HCT116 (cell line): ENCODE results near the gene IFT122. TPM values are rescaled to one million over a fixed set of nuclear protein-coding genes. Genes with fewer than 3 reads are reported as not detected.
A peak's percentile ranks its signal among the peaks of the same experiment; 100 is the strongest.
"Not testable (repeated sequence)": the region's sequence is repeated elsewhere in the genome, so short reads cannot be mapped to it uniquely, and the experiment has no call there.

Experiments used
- ATAC-seq: fragments of 200-7000 bp; cut with Tn5 transposase; 2 replicates; pipeline ENCODE4 v1.9.1; 2020; ENCODE audit warnings: mild to moderate bottlenecking, moderate library complexity
- BruUV-seq: library from RNA; stranded (reverse); fragments of 400-500 nt; replicated peaks from 2 replicates; lab custom pipeline; 2021; lab: Mats Ljungman, UMichigan
- CTCF ChIA-PET: fragments of 300-600 bp; sonication (Branson Sonifier 250); formaldehyde crosslinking; loops from one replicate; lab custom pipeline; 2021; ENCODE audit warnings: antibody characterized with exemption; lab: Charles Lee
- POLR2A ChIA-PET: fragments of 300-600, 350-600 bp; sonication (Branson Sonifier 250); formaldehyde crosslinking; loops from one replicate; lab custom pipeline; 2021; ENCODE audit warnings: antibody characterized with exemption; lab: Charles Lee
- RAD21 ChIA-PET, 2 experiments: fragments of 300-600 bp; sonication (Branson Sonifier 250); formaldehyde crosslinking; loops; one replicate each; lab custom pipeline; 2023; ENCODE audit warnings: low total read pairs in 2 of 2; ENCODE audit not compliant: uncharacterized antibody in 2 of 2, unreplicated experiment in 2 of 2, low non-redundant PET in 1 of 2; lab: Charles Lee
- DNase-seq: peaks from one replicate; pipeline ENCODE4 v3.0.0-alpha.2; 2010; ENCODE audit warnings: low read depth, low spot score
- H2AFZ ChIP-seq: fragments of 200-600 bp; shearing (Covaris generic), sonication (generic); 2 replicates; pipeline ENCODE4 v1.6.1; 2017; ENCODE audit warnings: low read depth, mixed run types, mixed read lengths, antibody characterized with exemption, low read length; ENCODE audit not compliant: poor library complexity, severe bottlenecking
- H3K27ac ChIP-seq: 2 replicates; pipeline ENCODE4 v1.5.1; 2012; ENCODE audit warnings: low read depth, low read length
- H3K27me3 ChIP-seq: fragments of 200-600 bp; sonication (generic); 2 replicates; pipeline ENCODE4 v1.6.1; 2016; ENCODE audit warnings: mixed run types, low read length, mixed read lengths; ENCODE audit not compliant: insufficient read depth
- H3K36me3 ChIP-seq, 2 experiments: fragments of 200-500 bp in 1 of 2; fragments of 200-600 bp in 1 of 2; sonication (Bioruptor generic) in 1 of 2; sonication (generic) in 1 of 2; 2 replicates each; pipeline versions ENCODE4 v1.5.1 to v1.6.1; 2014 to 2016; ENCODE audit warnings: low read length in 2 of 2, inconsistent platforms in 1 of 2, mixed read lengths in 1 of 2, mixed run types in 1 of 2; ENCODE audit not compliant: insufficient read depth in 2 of 2, control insufficient read depth in 1 of 2
- H3K4me1 ChIP-seq, 2 experiments: fragments of 200-600 bp in 1 of 2; sonication (generic) in 1 of 2; 2 replicates each; pipeline versions ENCODE4 v1.5.1 to v1.6.1; 2012 to 2017; ENCODE audit warnings: low read length in 2 of 2, inconsistent platforms in 1 of 2, mild to moderate bottlenecking in 1 of 2, mixed read lengths in 1 of 2, mixed run types in 1 of 2, moderate library complexity in 1 of 2; ENCODE audit not compliant: insufficient read depth in 2 of 2, control insufficient read depth in 1 of 2
- H3K4me2 ChIP-seq: fragments of 200-600 bp; sonication (generic); 2 replicates; pipeline ENCODE4 v1.6.1; 2017; ENCODE audit warnings: mixed run types, low read length, mixed read lengths
- H3K4me3 ChIP-seq, 2 experiments: fragments of 200-600 bp in 1 of 2; sonication (generic) in 1 of 2; replicated peaks in 1 of 2; 2 replicates each; pipeline ENCODE4 v1.5.1; 2011 to 2016; ENCODE audit warnings: low read length in 2 of 2, control low read depth in 1 of 2, low read depth in 1 of 2, mild to moderate bottlenecking in 1 of 2, mixed read lengths in 1 of 2, mixed run types in 1 of 2
- H3K79me2 ChIP-seq: fragments of 200-600 bp; sonication (generic); 2 replicates; pipeline ENCODE4 v1.6.1; 2017; ENCODE audit warnings: mild to moderate bottlenecking, mixed run types, low read length, moderate library complexity, mixed read lengths; ENCODE audit not compliant: insufficient read depth
- H3K9ac ChIP-seq: fragments of 200-600 bp; sonication (generic); 2 replicates; pipeline ENCODE4 v1.6.1; 2016; ENCODE audit warnings: low read length, mixed read lengths
- H3K9me2 ChIP-seq: fragments of 200-600 bp; sonication (generic), shearing (Covaris generic); 2 replicates; pipeline ENCODE4 v1.6.1; 2017; ENCODE audit warnings: mixed run types, mild to moderate bottlenecking, moderate library complexity; ENCODE audit not compliant: insufficient read depth
- H3K9me3 ChIP-seq, 2 experiments: fragments of 200-500 bp in 1 of 2; fragments of 200-600 bp in 1 of 2; sonication (Bioruptor generic) in 1 of 2; sonication (generic) in 1 of 2; 2 replicates each; pipeline ENCODE4 v1.6.1; 2014 to 2017; ENCODE audit warnings: low read length in 2 of 2, mixed read lengths in 2 of 2, inconsistent platforms in 1 of 2, low read depth in 1 of 2, mild to moderate bottlenecking in 1 of 2, mixed run types in 1 of 2, moderate library complexity in 1 of 2; ENCODE audit not compliant: control insufficient read depth in 1 of 2, insufficient read depth in 1 of 2
- H4K20me1 ChIP-seq: fragments of 200-600 bp; sonication (generic), shearing (Covaris generic); 2 replicates; pipeline ENCODE4 v1.6.1; 2017; ENCODE audit warnings: mixed run types, mild to moderate bottlenecking, moderate library complexity; ENCODE audit not compliant: insufficient read depth
- ELF1 ChIP-seq: IDR thresholded peaks from 2 replicates; pipeline ENCODE4 v1.6.1; 2012; ENCODE audit warnings: low read depth, borderline replicate concordance
- POLR2A ChIP-seq: IDR thresholded peaks from 2 replicates; pipeline ENCODE4 v1.7.0; 2011; ENCODE audit warnings: borderline replicate concordance; ENCODE audit not compliant: insufficient read depth, insufficient read length; ENCODE audit errors: extremely low read depth
- RAD21 ChIP-seq: IDR thresholded peaks from 2 replicates; pipeline ENCODE4 v1.6.1; 2012; ENCODE audit warnings: low read depth, mild to moderate bottlenecking
- TCF7L2 ChIP-seq: IDR thresholded peaks from 2 replicates; pipeline ENCODE4 v1.7.0; 2011; ENCODE audit warnings: borderline replicate concordance, inconsistent platforms; ENCODE audit not compliant: insufficient read depth, insufficient read length; ENCODE audit errors: extremely low read depth
- YY1 ChIP-seq: IDR thresholded peaks from 2 replicates; pipeline ENCODE4 v1.6.1; 2011; ENCODE audit warnings: low read length, low read depth, moderate library complexity, mild to moderate bottlenecking; ENCODE audit not compliant: insufficient replicate concordance; ENCODE audit errors: extremely low read depth
- ZFX ChIP-seq: fragments of 450-650 bp; IDR thresholded peaks from 2 replicates; pipeline ENCODE4 v1.6.1; 2017
- intact Hi-C: fragments of 100-400 bp; cut with micrococcal nuclease; formaldehyde crosslinking; loops from 2 replicates; pipeline ENCODE4 v1.10.0; 2022
- total RNA-seq: library from RNA; stranded (reverse); gene quantifications from one replicate; pipeline ENCODE4 v1.2.1, GENCODE V29; 2021; ENCODE audit not compliant: unreplicated experiment
- TF ChIP-seq, protein P1 (sequence below), 3 experiments: fragments of 200-600 bp in 1 of 3; sonication (generic) in 1 of 3; IDR thresholded peaks in 2 of 3; conservative IDR thresholded peaks in 1 of 3; 2 replicates each; pipeline ENCODE4 v1.5.1; 2012 to 2017; ENCODE audit warnings: low read depth in 2 of 3, low read length in 2 of 3, antibody characterized with exemption in 1 of 3, borderline replicate concordance in 1 of 3, control low read depth in 1 of 3, mild to moderate bottlenecking in 1 of 3, mixed read lengths in 1 of 3, mixed run types in 1 of 3, moderate library complexity in 1 of 3; ENCODE audit not compliant: insufficient read depth in 1 of 3
- TF ChIP-seq, protein P2 (sequence below): IDR thresholded peaks from 2 replicates; pipeline ENCODE4 v1.6.1; 2012

The IFT122 gene
- total RNA-seq, 1 experiment from 2014 or later: 21.4 TPM

DNA sequence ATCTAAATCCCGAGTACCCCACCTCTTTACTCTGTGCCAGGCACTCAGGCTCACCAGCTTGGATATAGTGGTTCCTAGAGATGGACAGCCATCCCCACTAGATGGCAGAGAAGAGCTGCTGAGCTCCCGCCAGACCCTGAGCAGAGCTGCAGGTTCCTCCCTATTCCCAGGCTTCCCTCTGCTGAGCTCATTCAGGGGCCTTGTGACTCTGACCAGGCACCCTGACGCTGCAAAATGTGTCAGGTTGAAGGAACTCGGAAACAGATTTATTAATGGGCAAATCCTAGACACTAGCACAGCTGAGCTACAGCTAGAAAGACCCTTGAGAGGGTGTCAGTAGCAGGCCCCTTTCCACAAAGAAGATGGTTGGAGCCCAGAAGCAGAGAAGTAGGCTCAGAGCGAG is 50.2 kb downstream of the IFT122 start:
- H3K4me2 ChIP-seq: no peak overlapping the region
- RAD21 ChIA-PET: interaction anchor here (0.6 to 1.6 kb wide), 7 partner anchors 107 to 339 kb away, joined by 3 to 11 read pairs (median 5); no protein-coding TSS in a partner anchor
- DNase-seq: peak; percentile 49
- no TSS peak for BruUV-seq
- no peaks in the 10 kb centered on the region for H3K27me3 ChIP-seq
- no peak overlapping the region for H3K4me3 ChIP-seq
- H3K9me3 ChIP-seq: no peaks in the 10 kb centered on the region
- H2AFZ ChIP-seq: no peak overlapping the region
- no peaks in the 10 kb centered on the region for H3K9me2 ChIP-seq
- intact Hi-C loops: loop anchor here (1.0 to 5.0 kb wide), 4 partner anchors 117 to 444 kb away; partner anchors contain the start of gene PLXND1
- H4K20me1 ChIP-seq: no peaks in the 10 kb centered on the region
- POLR2A ChIA-PET: no interaction called here
- H3K27ac ChIP-seq: no peak overlapping the region
- TF ChIP-seq, protein P1, sequence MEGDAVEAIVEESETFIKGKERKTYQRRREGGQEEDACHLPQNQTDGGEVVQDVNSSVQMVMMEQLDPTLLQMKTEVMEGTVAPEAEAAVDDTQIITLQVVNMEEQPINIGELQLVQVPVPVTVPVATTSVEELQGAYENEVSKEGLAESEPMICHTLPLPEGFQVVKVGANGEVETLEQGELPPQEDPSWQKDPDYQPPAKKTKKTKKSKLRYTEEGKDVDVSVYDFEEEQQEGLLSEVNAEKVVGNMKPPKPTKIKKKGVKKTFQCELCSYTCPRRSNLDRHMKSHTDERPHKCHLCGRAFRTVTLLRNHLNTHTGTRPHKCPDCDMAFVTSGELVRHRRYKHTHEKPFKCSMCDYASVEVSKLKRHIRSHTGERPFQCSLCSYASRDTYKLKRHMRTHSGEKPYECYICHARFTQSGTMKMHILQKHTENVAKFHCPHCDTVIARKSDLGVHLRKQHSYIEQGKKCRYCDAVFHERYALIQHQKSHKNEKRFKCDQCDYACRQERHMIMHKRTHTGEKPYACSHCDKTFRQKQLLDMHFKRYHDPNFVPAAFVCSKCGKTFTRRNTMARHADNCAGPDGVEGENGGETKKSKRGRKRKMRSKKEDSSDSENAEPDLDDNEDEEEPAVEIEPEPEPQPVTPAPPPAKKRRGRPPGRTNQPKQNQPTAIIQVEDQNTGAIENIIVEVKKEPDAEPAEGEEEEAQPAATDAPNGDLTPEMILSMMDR (IDR thresholded peaks at IDR 0.05 in 2 of 3, conservative IDR thresholded peaks at IDR 0.05 in 1 of 3; ENCODE audit: borderline replicate concordance in 1 of 3, insufficient read depth in 1 of 3, low read depth in 2 of 3, low read length in 2 of 3): peak; percentile 84 to 87 (median 86)
- TF ChIP-seq, protein P2, sequence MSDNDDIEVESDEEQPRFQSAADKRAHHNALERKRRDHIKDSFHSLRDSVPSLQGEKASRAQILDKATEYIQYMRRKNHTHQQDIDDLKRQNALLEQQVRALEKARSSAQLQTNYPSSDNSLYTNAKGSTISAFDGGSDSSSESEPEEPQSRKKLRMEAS: no peak
- TF ChIP-seq TCF7L2 (no peak), ELF1 (no peak), ZFX (no peak), YY1 (peak; percentile 55), POLR2A (no peak), RAD21 (peak; percentile 95)
- TF ChIP-seq, all 23 proteins: peak for 3
- no peaks in the 10 kb centered on the region for H3K79me2 ChIP-seq
- CTCF ChIA-PET: interaction anchor here (0.7 to 1.7 kb wide), 21 partner anchors 11 to 608 kb away, joined by 3 to 33 read pairs (median 4); partner anchors contain the start of gene PLXND1
- no peaks in the 10 kb centered on the region for H3K36me3 ChIP-seq
- peaks cover 3 to 19% of the 10 kb centered on the region in 2 experiments for H3K4me1 ChIP-seq
- H3K9ac ChIP-seq: no peak overlapping the region
- peak; percentile 92 for ATAC-seq

DNA sequence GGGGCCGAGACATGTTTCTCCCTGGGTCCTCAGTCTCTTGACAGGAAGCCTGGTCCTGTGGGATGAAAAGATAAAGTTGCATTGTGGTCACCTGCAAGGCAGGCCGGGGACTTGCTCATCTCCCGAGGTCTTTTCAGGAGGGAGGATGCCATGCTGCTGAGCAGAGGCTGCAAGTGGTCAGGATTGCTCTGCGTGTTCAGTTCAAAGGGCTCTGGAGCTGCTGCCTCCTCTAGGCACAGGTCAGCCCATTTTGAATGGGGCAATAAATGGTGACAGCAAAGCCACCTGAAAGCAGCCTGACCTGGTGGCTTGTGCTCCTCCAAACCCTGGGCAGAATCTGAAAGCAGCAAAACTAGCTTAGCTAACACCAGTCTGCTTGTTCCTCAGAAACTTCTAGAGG is 51.1 kb downstream of the IFT122 start:
- CTCF ChIA-PET: interaction anchor here (0.9 to 1.7 kb wide), 10 partner anchors 61 to 447 kb away, joined by 3 to 33 read pairs (median 6); no protein-coding TSS in a partner anchor

More for the DNA sequence above, 51.1 kb downstream of the IFT122 start:
- H3K9me3 ChIP-seq, H3K27me3 ChIP-seq, H3K9ac ChIP-seq, H3K79me2 ChIP-seq, POLR2A ChIA-PET, BruUV-seq, H2AFZ ChIP-seq, H3K36me3 ChIP-seq, H3K4me2 ChIP-seq, ATAC-seq, H3K9me2 ChIP-seq, DNase-seq, H4K20me1 ChIP-seq, H3K27ac ChIP-seq, H3K4me3 ChIP-seq: not testable (repeated sequence)
- intact Hi-C loops: loop anchor here (5.0 kb wide), 1 partner anchor 116 kb away; the partner anchor contains the start of gene PLXND1
- RAD21 ChIA-PET: interaction anchor here in 1 of 2 experiments (0.5 kb wide), 1 partner anchor 338 kb away, joined by 5 read pairs; no protein-coding TSS in a partner anchor
- H3K4me1 ChIP-seq: peaks cover 9 to 25% of the 10 kb centered on the region in 2 experiments
